HG03469 (cell line): Measurements from ENCODE around the gene LSM7.

Experiments used
- ATAC-seq: cut with Tn5 transposase; IDR thresholded peaks from one replicate; pipeline ENCODE4 v1.9.1; 2021; ENCODE audit warnings: mild to moderate bottlenecking, moderate library complexity, moderate number of reproducible peaks; ENCODE audit not compliant: unreplicated experiment

LSM7 gene

GRCh38 chr19:2305452-2306280, 22.7 kb downstream of the LSM7 start:
- no peak for ATAC-seq

GRCh38 chr19:2303211-2303798, 25.1 kb downstream of the LSM7 start:
- no peak for ATAC-seq

DNA sequence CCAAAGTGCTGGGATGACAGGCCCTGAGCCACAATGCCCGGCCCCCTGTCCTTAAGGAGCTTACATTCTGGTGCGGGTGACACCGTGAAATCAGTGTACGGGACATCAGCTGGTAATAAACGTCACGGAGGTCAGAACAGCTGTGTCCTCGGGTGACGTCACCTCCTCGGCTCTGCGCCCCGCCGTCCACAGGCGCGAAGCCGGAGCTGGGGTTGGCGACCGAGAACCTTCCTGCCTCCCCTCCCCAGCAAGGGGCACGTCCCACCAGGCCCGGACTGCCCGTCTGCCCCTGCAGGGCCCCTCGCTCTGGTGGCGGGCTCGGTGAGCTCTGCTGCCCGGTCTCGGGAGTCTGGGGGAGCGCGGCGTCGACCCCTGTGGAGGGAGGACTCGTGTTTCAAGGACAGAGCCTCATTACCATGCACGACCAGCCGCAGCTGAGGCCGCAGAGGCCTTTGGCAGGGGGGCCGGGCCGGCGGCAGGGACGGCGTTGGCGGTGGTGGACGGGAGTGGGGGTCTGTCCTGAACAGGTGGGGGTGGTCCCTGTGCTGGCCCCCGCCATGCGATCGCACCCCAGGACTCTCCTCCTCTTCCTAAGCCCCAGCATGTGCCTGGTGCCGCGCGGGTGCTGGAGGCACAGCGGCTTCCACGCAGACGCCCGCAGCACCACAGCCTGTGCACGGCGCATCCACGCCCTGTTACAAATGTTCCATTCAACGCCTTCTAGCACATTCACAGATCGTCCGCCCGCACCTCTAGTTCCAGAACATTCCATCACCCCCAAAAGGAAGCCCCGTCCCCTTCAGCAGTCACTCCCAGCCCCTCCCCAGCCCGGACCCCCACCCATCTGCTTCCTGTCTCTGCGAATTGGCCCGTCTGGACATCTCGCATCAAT, 25.8 kb downstream of the LSM7 start:
- no peak for ATAC-seq

GRCh38 chr19:2300533-2300932, 27.9 kb downstream of the LSM7 start:
- no peak for ATAC-seq

DNA sequence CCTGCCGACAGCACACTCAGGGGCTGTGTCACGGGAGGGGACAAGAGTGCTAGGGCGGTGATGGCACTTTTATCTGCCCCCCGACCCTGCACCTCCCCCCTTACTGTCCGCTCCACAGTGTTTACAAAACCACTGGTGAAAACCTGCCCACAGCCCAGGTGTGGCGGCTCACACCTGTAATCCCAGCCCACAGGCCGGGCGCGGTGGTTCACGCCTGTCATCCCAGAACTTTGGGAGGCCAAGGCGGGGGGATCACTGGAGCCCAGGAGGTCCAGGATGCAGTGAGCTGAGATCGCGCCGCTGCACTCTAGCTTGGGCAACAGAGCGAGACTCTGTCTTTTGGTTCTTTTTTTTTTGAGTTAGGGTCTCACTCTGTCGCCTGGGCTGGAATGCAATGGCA, 32.2 kb downstream of the LSM7 start:
- ATAC-seq: no peak

DNA sequence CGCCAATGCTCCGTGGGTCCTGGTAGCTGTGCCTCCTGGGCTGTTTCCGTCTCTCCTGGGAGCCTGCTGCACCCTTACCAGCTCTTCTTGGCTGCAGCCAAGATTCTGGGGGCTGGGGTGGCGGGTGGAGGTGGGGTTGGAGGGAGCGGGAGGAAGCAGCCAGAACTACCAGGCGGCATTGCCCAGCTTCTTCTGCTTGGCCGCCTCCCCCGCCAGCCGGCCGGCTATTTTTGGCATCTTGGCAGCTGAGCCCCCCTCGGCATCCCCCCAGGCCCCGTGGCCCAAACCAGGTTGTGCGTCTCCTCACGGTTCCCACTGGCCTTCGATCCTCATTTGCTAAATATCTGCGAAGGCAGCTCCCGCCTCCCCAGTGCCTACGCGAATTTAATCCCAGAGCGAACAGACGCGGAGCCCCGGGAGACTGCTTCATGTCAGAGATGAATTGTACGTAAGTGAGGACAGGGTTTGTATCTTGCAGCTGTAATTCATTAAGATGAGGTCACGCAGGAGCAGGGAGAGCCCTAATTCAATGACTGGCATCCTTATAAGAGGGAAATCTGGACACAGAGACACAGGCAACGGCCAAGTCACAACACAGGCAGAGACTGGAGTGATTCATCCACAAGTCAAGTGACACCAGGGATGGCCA, 33.6 kb downstream of the LSM7 start:
- ATAC-seq: no peak

DNA sequence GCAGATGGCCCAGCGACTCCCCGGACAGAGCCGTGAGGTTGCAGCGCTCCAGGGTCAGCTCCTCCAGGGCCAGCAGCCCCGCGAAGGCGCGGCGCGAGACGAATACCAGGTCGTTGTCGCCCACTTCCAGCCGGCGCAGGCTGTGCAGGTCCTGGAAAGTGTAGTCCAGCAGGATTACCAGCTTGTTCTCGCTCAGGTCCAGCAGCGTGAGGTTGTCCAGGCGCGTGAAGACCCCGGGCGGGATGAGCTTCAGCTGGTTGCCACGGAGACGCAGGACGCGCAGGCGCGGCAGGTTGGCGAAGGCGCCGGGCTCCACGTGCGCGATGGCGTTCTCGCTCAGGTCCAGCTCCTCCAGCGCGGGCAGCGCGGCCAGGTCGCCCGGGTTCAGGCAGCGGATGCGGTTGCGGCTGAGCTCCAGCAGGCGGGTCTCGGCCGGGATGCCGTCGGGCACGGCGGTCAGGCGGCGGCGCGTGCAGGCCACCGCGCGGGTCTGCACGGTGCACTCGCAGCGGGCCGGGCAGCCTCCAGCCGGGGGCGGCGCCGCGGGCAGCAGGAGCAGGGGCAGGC, 37.1 kb downstream of the LSM7 start:
- ATAC-seq: no peak

DNA sequence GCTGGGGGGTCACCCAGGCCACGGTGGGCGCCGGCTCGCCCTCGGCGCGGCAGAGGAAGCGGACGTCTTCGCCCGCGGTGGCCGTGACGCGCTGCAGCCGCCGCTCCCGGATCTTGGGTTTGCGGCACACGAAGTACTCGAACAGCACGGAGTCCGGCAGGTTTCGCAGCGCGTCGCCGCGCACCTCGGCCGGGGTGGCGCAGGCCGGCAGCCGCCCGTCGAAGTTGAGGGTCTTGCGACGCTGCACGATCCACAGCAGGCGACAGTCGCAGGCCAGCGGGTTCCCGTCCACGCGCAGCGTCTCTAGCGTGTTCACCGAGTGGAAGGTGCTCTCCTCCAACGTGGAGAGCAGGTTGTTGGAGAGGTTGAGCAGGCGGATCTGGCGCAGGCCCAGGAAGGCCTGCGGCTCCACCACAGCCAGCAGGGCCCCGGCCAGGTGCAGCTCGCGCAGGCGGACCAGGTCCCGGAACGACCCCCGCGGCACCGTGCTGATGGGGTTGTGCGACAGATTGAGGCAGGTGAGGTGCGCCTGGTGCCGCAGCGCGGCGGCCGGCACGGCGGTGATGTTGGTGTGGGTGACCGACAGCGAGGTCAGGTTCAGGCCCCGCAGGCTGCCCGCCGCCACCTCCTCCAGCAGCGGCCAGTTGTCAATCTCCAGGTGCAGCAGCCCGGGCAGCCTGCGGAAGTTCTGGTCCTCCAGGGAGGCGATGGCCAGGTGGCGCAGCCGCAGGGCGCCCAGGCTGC, 37.8 kb downstream of the LSM7 start:
- ATAC-seq: no peak

GRCh38 chr19:2289714-2290435, 38.5 kb downstream of the LSM7 start:
- no peak for ATAC-seq

GRCh38 chr19:2288818-2289713, 39.3 kb downstream of the LSM7 start:
- ATAC-seq: no peak

- ATAC-seq: no peak
Observed at GRCh38 chr19:2288338-2288817, 40.0 kb downstream of the LSM7 start.

- no peak for ATAC-seq
Observed at GRCh38 chr19:2287585-2288337, 40.6 kb downstream of the LSM7 start.

GRCh38 chr19:2286402-2287140, 41.8 kb downstream of the LSM7 start:
- ATAC-seq: no peak

- ATAC-seq: no peak
Observed at GRCh38 chr19:2283835-2284507, 44.4 kb downstream of the LSM7 start.

DNA sequence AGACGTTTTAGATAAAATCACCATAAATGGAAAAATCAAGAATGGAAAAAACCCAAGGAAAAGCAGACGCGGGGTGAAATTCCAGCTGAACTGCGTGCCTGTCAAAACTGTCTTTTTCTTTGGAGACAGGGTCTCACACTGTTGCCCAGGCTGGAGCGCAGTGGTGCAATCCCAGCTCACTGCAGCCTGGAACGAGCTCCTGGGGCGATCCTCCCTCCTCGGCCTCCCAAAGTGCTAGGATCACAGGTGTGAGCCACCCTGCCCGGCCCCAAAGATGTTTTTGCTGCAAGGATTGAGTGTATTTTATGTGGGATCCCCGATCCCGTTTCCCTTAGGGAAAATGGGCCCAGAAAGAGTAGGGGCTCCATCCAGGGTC, 45.5 kb downstream of the LSM7 start:
- no peak for ATAC-seq
